ENCODE measurements around the gene IGF1R. TPM values are rescaled to one million over a fixed set of nuclear protein-coding genes. Genes with fewer than 3 reads are reported as not detected.

Gene IGF1R
- total RNA-seq, 1 donor from 2014 or later = 23.5 TPM

DNA sequence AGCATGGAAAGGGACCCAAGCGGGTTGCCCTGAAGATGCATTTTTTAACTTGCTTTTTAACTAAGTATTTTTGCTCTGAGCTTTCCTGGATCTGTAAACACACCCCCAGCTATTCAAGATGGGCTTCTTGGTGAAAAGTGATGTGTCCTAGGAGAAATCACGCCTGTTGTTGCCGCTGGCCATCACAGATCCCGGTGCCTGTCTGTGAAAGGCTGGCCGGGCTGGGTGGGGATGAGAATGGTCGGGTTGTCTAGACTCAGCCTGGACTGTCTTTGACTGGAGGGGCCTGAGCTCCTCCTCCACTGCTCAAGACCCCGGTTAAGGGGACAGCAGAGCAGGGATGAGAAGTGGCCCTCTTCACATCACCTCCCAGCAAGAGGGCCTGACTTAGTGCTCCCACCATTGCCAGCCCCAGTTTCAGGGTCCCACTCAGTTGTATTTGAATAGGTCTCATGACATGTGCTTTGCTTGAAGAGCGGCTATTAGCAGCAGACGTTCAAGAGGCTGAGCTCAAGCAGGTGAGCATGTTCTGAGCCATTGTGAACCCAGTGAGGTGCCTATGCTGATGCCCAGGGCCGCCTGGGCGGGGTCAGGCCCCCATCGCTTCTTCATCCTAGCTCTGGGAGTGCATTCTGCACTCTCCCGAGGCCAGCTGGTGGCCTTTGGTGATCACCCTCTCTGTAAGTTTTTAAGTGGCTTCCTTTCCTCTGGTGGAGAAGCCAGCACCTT, 79.9 kb downstream of the IGF1R start:
- no peak for DNase-seq (ENCODE audit: low spot score)
- H3K9me3 ChIP-seq (ENCODE audit: low read depth) = no peaks in the 10 kb centered on the region
- Mint-ChIP-seq H3K9me3 (peaks cover 1% of the 10 kb centered on the region), H3K27ac (peak overlapping the region; percentile 80), H3K4me3 (no peak overlapping the region), H3K27me3 (ENCODE audit: insufficient read depth, low read depth) (no peaks in the 10 kb centered on the region), H3K36me3 (peaks cover 16% of the 10 kb centered on the region), H3K4me1 (peaks cover 40% of the 10 kb centered on the region)
- TF ChIP-seq EZH2phosphoT487 (IDR thresholded peaks at IDR 0.05) (no peak), EZH2 (IDR thresholded peaks at IDR 0.05) (no peak)
- TF ChIP-seq, protein P1, sequence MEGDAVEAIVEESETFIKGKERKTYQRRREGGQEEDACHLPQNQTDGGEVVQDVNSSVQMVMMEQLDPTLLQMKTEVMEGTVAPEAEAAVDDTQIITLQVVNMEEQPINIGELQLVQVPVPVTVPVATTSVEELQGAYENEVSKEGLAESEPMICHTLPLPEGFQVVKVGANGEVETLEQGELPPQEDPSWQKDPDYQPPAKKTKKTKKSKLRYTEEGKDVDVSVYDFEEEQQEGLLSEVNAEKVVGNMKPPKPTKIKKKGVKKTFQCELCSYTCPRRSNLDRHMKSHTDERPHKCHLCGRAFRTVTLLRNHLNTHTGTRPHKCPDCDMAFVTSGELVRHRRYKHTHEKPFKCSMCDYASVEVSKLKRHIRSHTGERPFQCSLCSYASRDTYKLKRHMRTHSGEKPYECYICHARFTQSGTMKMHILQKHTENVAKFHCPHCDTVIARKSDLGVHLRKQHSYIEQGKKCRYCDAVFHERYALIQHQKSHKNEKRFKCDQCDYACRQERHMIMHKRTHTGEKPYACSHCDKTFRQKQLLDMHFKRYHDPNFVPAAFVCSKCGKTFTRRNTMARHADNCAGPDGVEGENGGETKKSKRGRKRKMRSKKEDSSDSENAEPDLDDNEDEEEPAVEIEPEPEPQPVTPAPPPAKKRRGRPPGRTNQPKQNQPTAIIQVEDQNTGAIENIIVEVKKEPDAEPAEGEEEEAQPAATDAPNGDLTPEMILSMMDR (IDR thresholded peaks at IDR 0.05) = no peak
- no peaks in the 10 kb centered on the region for H3K36me3 ChIP-seq
- H3K9ac ChIP-seq = no peak overlapping the region
- H3K27me3 ChIP-seq = no peaks in the 10 kb centered on the region
- no peak overlapping the region for H3K4me2 ChIP-seq
- peaks cover 6% of the 10 kb centered on the region for H3F3A ChIP-seq (ENCODE audit: low read depth)
- no peak overlapping the region for H3K4me3 ChIP-seq
- peaks cover 98% of the 10 kb centered on the region for H3K79me2 ChIP-seq (ENCODE audit: low read depth)
- peaks cover 99% of the 10 kb centered on the region for H4K20me1 ChIP-seq (ENCODE audit: low read depth)
- H3K4me1 ChIP-seq = peaks cover 46% of the 10 kb centered on the region
- H3K27ac ChIP-seq = no peak overlapping the region
- no peak overlapping the region for H2AFZ ChIP-seq (replicated peaks)

DNA sequence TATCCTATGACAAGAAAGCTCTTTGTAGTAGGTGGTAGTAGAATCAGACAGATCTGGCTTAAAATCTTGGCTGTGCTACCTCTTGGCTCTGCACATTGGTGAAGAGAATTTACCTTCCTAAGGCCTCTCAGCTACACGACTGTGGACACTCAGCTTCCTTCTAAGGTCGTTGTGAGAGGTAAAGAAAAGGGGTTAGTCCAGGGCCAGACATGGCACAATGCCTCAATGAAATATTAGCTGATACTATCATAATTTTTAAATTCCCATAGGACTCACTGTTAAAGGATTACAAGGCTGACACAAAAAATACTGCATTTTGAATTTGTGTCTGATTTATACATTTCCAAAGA, 80.4 kb downstream of the IGF1R start:
- H3K27me3 Mint-ChIP-seq (ENCODE audit: insufficient read depth, low read depth) = no peaks in the 10 kb centered on the region
- Histone ChIP-seq H4K20me1 (ENCODE audit: low read depth) (peaks cover 99% of the 10 kb centered on the region), H3K9ac (no peak overlapping the region), H3K4me1 (peaks cover 50% of the 10 kb centered on the region), H3K27me3 (no peaks in the 10 kb centered on the region), H2AFZ (replicated peaks) (no peak overlapping the region), H3K27ac (no peak overlapping the region), H3F3A (ENCODE audit: low read depth) (peaks cover 6% of the 10 kb centered on the region), H3K79me2 (ENCODE audit: low read depth) (peaks cover 98% of the 10 kb centered on the region), H3K9me3 (ENCODE audit: low read depth) (no peaks in the 10 kb centered on the region), H3K4me3 (no peak overlapping the region), H3K36me3 (no peaks in the 10 kb centered on the region), H3K4me2 (no peak overlapping the region)
- H3K9me3 Mint-ChIP-seq = peaks cover 5% of the 10 kb centered on the region
- H3K4me3 Mint-ChIP-seq = no peak overlapping the region
- DNase-seq (ENCODE audit: low spot score) = no peak
- H3K4me1 Mint-ChIP-seq = peaks cover 40% of the 10 kb centered on the region
- peak overlapping the region; percentile 80 for H3K27ac Mint-ChIP-seq
- peaks cover 13% of the 10 kb centered on the region for H3K36me3 Mint-ChIP-seq
- TF ChIP-seq, protein P1 (IDR thresholded peaks at IDR 0.05) = no peak
- TF ChIP-seq EZH2phosphoT487 (IDR thresholded peaks at IDR 0.05) (no peak), EZH2 (IDR thresholded peaks at IDR 0.05) (no peak)

DNA sequence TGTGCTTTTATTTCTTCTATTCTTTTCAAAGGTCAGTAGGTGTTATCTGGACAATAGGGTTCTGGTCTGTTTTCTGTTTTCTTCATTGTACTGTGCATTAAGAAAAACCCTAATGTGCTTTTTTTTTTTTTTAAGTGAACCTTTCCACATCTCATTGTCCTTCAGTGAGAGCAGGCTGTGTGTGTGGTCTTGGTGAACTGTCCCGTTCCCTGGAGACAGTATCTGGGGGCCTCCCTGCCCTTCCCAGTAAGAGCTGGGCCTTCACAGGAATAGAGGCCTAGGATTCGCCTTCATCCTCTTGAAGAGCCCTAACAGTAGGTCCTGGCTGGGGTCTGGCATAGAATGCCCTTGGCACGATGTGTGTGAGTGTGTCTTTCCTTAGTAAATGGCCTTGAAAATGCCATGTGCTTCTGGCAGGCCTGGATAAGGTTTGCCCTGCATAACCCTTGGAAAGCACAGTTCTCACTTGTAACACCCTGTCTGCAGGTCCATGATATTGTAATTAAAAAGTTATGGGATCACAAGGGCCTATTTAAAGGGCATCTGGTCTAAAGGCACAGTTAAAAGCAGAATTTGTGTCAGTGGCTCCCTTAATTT, 81.2 kb downstream of the IGF1R start:
- Mint-ChIP-seq H3K27me3 (ENCODE audit: insufficient read depth, low read depth) (no peaks in the 10 kb centered on the region), H3K4me1 (peaks cover 40% of the 10 kb centered on the region), H3K9me3 (peaks cover 5% of the 10 kb centered on the region), H3K4me3 (no peak overlapping the region), H3K27ac (no peak overlapping the region), H3K36me3 (peaks cover 11% of the 10 kb centered on the region)
- Histone ChIP-seq H3K4me1 (peaks cover 52% of the 10 kb centered on the region), H3K79me2 (ENCODE audit: low read depth) (peaks cover 98% of the 10 kb centered on the region), H2AFZ (replicated peaks) (no peak overlapping the region), H3K4me3 (no peak overlapping the region), H3K9ac (no peak overlapping the region), H3F3A (ENCODE audit: low read depth) (peaks cover 6% of the 10 kb centered on the region), H3K36me3 (no peaks in the 10 kb centered on the region), H3K27ac (no peak overlapping the region), H3K27me3 (no peaks in the 10 kb centered on the region), H3K9me3 (ENCODE audit: low read depth) (no peaks in the 10 kb centered on the region), H3K4me2 (no peak overlapping the region), H4K20me1 (ENCODE audit: low read depth) (peaks cover 99% of the 10 kb centered on the region)
- TF ChIP-seq EZH2 (IDR thresholded peaks at IDR 0.05) (no peak), EZH2phosphoT487 (IDR thresholded peaks at IDR 0.05) (no peak)
- TF ChIP-seq, protein P1 (IDR thresholded peaks at IDR 0.05) = no peak
- DNase-seq (ENCODE audit: low spot score) = peak; percentile 37

All from neural progenitor cell (in vitro differentiated cells).